G401 (cell line): ENCODE measurements around the gene CACNA1E. TPM values are rescaled to one million over a fixed set of nuclear protein-coding genes. Genes with fewer than 3 reads are reported as not detected.

Experiments
- DNase-seq: peaks from one replicate; pipeline ENCODE4 v3.0.0-alpha.2; 2015; ENCODE audit warnings: low spot score
- in situ Hi-C: cut with HindIII; loops from 2 replicates; pipeline ENCODE4 v1.10.0; 2016; ENCODE audit warnings: low sequenced_read_pairs, mixed read lengths
- total RNA-seq: library from RNA; depleted of rRNA; stranded (reverse); fragments of >200 nt; shearing (Covaris generic); gene quantifications from 2 replicates; pipeline ENCODE4 v1.2.3, GENCODE V29; 2014

Gene CACNA1E
- total RNA-seq, 1 experiment from 2014 or later, result not detected

GRCh38 chr1:181482001-181482430, 1.3 kb upstream of the CACNA1E start:
- in situ Hi-C loops, result no loop called here

DNA sequence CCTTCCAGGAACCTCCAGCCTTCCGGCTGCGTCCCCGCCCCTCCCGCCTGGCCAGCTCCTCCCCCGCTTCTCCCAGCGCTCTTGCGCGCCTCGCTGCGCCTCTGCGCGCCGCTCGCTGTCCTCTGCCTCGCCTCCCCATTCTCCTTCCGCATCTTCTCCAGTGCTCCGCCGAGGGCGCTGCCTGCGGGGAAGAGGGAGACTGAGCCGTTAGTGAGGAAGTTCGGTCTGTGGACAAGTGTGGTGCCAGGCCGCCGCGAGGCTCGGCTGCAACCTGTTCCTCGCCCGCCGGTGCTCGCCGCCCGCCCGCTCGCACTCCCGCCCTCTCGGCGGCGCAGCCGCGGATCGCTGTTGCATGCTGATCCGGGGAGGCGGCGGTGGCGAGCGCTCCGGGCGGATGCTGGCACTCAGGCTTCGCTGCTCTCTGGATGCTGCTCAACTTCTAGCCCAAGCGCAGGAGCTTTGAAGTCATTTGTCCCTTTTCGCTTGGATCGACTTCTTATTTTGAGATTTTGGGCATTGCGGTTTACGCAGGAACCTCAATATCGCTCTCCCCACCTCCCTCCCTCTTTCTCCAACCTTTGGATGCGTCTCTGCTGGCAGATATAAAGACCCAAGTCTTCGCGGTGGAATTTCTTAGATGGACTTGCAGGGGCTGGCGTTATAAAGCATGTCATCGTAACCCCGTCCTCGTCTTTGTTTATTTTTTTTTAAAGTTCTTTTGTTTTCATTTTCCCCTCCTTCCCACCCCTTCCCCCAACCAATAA, 614 bp upstream of the CACNA1E start:
- in situ Hi-C loops, result no loop called here
- DNase-seq, result peak; percentile 77

More at GRCh38 chr1:181482001-181482430, 1.3 kb upstream of the CACNA1E start:
- no peak for DNase-seq

DNA sequence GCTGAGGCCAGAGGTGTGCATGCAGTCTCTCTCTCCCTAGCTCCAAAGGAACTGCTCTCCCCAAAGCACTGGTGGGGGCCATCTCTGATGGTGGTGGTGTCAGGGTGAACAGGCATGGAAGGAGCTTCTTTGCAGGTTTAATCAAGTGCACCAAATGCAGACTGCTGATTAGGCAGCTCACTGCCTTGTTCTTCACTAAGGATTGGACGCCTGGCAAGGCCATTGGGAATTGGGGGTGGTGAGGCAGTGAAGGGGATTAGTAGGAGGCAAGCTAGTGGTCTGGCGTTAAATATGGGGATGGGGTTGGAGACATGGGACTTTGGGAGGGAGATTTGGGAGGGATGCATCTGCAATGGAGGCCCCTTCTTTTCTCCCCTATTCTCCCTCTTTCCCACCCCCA, 1.5 kb downstream of the CACNA1E start:
- in situ Hi-C loops, result no loop called here
- no peak for DNase-seq

DNA sequence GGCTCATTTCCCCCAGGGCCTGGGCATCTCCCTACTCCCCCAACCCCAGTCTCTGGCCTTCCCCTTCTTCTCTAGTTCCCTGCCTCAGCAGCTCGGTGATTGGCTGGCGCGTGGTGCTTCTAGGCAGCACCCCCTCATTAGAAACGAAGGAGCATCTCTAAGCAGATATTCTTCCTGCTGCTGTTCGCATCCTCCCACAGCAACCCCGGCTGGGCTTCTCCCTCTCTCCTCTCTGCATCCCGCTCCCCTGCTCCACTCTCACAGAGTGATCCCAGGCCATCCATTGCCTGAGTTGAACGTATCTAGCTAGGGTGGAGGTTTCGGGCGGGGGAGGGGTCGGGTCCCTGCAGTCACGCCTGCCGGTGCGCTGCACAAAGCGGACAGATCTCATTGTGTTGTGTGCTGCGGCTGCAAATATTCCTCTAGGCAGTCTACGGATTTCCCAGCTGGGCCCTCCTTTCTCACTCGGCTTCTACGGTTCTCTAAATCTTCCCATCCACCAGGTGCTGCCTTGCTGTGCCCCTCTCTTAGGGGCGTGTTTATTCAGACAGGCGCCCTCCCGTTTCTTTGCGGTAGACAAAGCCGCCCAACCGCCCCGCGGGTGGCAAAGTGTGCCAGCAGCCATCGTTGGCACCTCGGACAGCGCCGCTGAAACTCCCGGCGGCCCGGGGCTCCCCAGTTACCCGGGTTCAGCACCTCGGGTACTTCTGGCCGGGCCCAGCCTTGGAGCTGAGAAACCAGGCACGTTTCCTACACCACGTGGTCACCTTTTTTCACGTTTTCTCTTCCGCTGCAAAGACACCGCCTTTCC, 2.2 kb downstream of the CACNA1E start:
- DNase-seq, result peak; percentile 65
- in situ Hi-C loops, result no loop called here

DNA sequence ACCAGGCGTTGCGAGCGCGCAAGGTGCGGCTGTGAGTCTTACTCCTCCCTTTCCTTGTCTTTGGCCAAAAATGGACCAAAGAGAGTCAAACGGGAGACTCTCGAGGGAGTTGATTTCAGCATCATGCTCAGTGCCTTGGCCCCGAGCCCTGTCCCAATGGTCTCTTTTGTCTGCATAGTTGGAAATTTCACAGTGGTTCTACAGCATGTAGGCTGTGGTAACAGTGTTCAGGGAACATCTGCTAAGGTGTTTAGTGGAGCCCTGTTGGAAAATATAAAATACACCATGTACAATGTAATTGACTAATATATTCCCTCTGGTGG, 2.7 kb downstream of the CACNA1E start:
- in situ Hi-C loops, result no loop called here
- DNase-seq, result peak; percentile 60

DNA sequence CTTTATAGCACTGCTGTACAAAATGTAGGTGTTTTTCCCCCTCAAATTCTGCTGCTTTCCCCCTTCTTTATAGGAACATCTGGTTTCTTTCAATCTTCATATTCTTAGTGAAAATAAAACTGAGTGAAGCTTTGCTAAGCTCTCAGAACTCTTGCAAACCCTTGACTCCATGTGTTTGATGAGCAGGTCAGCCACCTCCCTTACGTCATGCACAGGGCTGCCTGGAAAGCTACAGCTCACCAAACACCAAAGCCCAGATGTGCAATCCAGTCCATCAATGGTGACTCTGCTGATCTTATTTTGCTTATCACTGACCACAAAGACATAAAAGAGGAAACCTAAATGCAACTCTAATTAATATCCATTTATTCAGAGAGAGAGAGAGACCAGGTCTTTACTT, 5.5 kb downstream of the CACNA1E start:
- in situ Hi-C loops, result no loop called here
- no peak for DNase-seq

DNA sequence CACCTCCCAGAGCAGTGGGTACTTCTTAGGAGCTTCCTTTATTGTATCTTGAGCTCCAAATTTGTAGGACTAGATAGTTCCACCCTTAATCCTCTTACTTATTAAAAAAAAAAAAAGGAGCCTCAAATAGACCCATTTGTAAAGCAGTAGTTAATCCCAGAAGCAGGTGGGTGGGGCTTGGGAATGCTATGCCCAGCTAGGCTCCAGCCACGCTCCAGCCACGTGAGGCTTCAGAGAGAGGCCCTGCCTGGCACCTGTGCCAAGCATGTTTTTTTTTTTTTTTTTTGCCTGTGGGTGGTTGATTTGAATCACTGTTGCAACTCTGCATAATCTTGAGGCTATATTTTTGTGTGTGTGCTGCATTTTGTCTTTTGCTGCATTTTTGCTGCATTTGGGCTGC, 7.0 kb downstream of the CACNA1E start:
- peak; percentile 18 for DNase-seq
- in situ Hi-C loops, result no loop called here

GRCh38 chr1:181490740-181491712, 7.7 kb downstream of the CACNA1E start:
- in situ Hi-C loops, result no loop called here

GRCh38 chr1:181493166-181493565, 9.8 kb downstream of the CACNA1E start:
- in situ Hi-C loops, result no loop called here
- DNase-seq, result no peak

More at GRCh38 chr1:181490740-181491712, 7.7 kb downstream of the CACNA1E start:
- no peak for DNase-seq

GRCh38 chr1:181493885-181494284, 10.6 kb downstream of the CACNA1E start:
- in situ Hi-C loops, result no loop called here
- DNase-seq, result no peak

- in situ Hi-C loops, result no loop called here
- DNase-seq, result no peak
These were observed 13.4 kb downstream of the CACNA1E start for GRCh38 chr1:181496759-181497158.

- DNase-seq, result no peak
- in situ Hi-C loops, result no loop called here
These were observed 14.6 kb downstream of the CACNA1E start for GRCh38 chr1:181497870-181498269.

- in situ Hi-C loops, result no loop called here
These were observed 16.5 kb downstream of the CACNA1E start for GRCh38 chr1:181499825-181500224.

DNA sequence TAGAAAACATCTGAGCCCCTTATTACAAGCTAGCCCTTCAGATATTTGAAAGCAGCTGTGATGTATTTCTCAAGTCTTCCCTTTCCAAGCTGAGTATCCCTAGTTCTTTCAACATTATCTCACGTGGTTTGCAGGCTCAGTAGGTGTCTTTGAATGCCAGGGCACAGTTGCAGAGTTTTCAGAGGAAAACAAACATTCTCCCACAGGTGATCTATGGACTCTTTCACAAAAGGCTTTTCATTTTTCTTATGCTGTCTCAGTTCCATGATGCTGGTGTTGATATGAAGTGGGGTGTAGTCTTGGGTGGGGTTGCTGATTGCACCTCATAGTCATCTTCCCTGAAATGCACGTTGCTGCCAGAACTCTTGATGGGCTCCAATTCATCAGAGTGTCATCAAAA, 17.3 kb downstream of the CACNA1E start:
- DNase-seq, result no peak
- in situ Hi-C loops, result no loop called here

More at GRCh38 chr1:181499825-181500224, 16.5 kb downstream of the CACNA1E start:
- DNase-seq, result no peak

GRCh38 chr1:181501612-181502011, 18.3 kb downstream of the CACNA1E start:
- DNase-seq, result no peak
- in situ Hi-C loops, result no loop called here

DNA sequence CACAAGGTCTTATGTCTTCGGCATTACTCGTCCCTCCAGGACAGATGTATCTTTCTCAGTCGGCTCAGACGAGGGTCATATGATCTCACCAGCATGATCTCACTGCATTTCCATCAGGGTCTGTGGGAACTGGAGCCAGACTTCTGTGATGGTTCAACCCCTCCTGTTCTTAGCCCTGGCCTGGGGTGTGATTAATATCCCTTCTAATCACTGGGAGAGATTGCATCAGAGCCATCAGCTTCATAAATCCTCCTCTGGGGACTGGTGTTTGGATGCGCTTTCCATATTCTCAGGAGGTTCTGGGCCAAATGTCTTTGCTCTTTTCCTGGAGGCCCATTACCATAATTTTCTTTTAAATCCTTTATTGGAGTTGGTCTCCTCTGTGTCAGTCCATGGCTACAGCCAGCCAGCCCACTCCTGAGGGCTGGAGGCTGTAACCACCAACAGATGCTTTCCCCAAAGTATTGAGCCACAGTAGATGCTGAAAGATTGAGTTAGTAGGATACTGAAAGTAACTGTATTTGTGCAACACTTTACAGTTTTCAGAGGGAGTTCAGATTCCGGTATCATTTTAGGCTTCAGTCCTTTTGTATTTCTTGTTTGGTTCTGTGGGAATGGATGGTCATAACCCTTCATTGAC, 20.0 kb downstream of the CACNA1E start:
- in situ Hi-C loops, result no loop called here
- no peak for DNase-seq

DNA sequence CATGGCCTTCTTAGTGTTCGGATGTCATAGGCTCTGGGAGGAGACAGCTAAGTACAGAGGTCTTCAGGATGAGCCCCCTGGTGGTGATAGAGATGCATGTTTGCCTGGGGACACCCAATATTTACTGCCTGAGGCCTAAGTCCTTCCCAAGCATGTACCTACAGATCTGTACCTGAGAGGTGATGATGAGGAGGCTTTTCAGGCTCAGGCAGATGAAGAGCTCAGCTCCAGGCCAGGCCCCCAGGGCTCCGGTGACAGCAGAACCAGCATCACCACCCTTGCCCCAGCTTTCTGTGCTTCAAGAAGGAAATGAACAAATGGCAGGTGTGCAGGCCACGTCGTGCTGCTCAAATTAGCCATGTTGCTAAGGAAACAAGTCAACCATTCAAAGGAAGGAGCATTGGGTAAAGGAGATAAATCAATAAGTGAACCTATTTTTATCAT, 21.1 kb downstream of the CACNA1E start:
- peak; percentile 51 for DNase-seq
- in situ Hi-C loops, result no loop called here

GRCh38 chr1:181506563-181507353, 23.4 kb downstream of the CACNA1E start:
- no peak for DNase-seq
- in situ Hi-C loops, result no loop called here
